Lower leg skin (tissue), 3 donors: ENCODE results near the gene ASB4.

Experiments used
- POLR2A ChIP-seq, 2 donors: fragments of 450-650 bp; IDR thresholded peaks; one replicate each; pipeline ENCODE4 v1.6.1; 2016 to 2017; ENCODE audit warnings: antibody characterized with exemption in 2 of 2, mild to moderate bottlenecking in 1 of 2, moderate library complexity in 1 of 2
- TF ChIP-seq, protein P1 (sequence below), 3 donors: fragments of 450-650 bp; IDR thresholded peaks; one replicate each; pipeline ENCODE4 v1.5.1; 2016; ENCODE audit warnings: antibody characterized with exemption in 3 of 3, mild to moderate bottlenecking in 3 of 3, moderate library complexity in 2 of 3

DNA sequence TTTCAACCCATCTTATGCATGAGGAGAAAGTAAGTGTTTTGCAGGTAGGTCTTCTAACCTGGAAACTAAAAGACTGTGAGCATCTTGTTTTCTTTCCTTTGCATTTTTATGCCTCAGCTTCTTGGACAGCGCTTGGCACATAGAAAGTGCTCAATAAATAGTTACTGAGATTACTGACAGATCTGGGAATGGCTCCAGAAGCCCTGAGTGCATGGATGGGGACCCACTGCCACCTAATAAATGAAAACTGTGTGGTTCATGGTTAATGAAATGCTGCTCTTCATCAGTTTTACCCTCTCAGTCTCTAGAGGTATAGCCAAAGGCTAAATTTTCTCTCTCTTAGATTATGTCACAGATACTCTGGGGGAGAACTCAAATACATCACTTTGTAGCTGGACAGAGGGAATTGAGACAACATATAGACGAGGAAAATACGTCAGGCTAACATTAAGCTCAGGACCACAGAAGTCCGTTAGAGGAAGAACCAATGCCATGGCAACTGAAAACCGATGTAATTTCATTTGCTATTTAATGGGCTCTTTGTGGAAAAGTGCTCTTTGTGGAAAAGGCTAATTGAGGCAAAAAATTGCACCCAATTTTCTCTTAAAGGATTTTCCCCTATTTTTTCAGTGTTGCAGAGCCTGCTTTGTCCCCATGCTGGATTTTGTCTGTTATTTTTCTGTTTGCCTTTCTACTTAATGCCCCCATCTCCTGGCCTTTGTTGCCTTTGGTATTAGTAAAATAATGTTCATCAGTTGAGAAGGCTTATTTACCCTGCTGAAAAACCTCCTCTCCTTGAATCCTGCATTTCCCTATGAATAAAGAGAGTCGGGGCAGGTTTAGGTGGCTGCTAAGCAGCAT is 17.8 kb downstream of the ASB4 start:
- no peak for TF ChIP-seq POLR2A (IDR thresholded peaks at IDR 0.05)
- TF ChIP-seq, protein P1, sequence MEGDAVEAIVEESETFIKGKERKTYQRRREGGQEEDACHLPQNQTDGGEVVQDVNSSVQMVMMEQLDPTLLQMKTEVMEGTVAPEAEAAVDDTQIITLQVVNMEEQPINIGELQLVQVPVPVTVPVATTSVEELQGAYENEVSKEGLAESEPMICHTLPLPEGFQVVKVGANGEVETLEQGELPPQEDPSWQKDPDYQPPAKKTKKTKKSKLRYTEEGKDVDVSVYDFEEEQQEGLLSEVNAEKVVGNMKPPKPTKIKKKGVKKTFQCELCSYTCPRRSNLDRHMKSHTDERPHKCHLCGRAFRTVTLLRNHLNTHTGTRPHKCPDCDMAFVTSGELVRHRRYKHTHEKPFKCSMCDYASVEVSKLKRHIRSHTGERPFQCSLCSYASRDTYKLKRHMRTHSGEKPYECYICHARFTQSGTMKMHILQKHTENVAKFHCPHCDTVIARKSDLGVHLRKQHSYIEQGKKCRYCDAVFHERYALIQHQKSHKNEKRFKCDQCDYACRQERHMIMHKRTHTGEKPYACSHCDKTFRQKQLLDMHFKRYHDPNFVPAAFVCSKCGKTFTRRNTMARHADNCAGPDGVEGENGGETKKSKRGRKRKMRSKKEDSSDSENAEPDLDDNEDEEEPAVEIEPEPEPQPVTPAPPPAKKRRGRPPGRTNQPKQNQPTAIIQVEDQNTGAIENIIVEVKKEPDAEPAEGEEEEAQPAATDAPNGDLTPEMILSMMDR (IDR thresholded peaks at IDR 0.05) = no peak
